Gastrocnemius medialis (tissue), 4 donors: ENCODE data around the gene GPR32. TPM values are rescaled to one million over a fixed set of nuclear protein-coding genes. Genes with fewer than 3 reads are reported as not detected.

Experiments used
- ATAC-seq, 2 donors: fragments of 150-250 bp; one replicate each; pipeline ENCODE4 v1.9.1; 2016
- DNase-seq, 2 donors: peaks; one replicate each; pipeline ENCODE4 v3.0.0-alpha.2; 2019
- H3K27ac ChIP-seq, 4 donors: fragments of 200-600 bp; sonication (generic); 1 replicate in 1 of 4; 2 replicates in 3 of 4; pipeline ENCODE4 v1.5.1; 2016 to 2018; ENCODE audit warnings: mild to moderate bottlenecking in 2 of 4, moderate library complexity in 1 of 4
- H3K27me3 ChIP-seq, 3 donors: fragments of 200-600 bp; sonication (generic) in 2 of 3; 1 replicate in 1 of 3; 2 replicates in 2 of 3; pipeline versions ENCODE4 v1.5.1 to v1.6.0; 2016 to 2019; ENCODE audit warnings: mild to moderate bottlenecking in 1 of 3, moderate library complexity in 1 of 3
- H3K36me3 ChIP-seq, 2 donors: fragments of 200-600 bp; sonication (generic) in 1 of 2; one replicate each; pipeline ENCODE4 v1.5.1; 2017 to 2018
- H3K4me1 ChIP-seq, 2 donors: fragments of 200-600 bp; sonication (generic) in 1 of 2; one replicate each; pipeline ENCODE4 v1.5.1; 2016 to 2017; ENCODE audit warnings: mild to moderate bottlenecking in 2 of 2
- H3K4me3 ChIP-seq, 4 donors: fragments of 200-600 bp; sonication (generic) in 3 of 4; 1 replicate in 1 of 4; 2 replicates in 3 of 4; pipeline ENCODE4 v1.5.1; 2016 to 2019; ENCODE audit warnings: mild to moderate bottlenecking in 2 of 4
- H3K9me3 ChIP-seq, 3 donors: fragments of 200-600 bp; sonication (generic) in 2 of 3; 1 replicate in 1 of 3; 2 replicates in 2 of 3; pipeline ENCODE4 v1.5.1; 2016 to 2019
- CTCF ChIP-seq, 5 experiments: fragments of 450-650 bp in 3 of 5; fragments of 200-600 bp in 2 of 5; sonication (generic) in 2 of 5; IDR thresholded peaks in 4 of 5; conservative IDR thresholded peaks in 1 of 5; 1 replicate in 4 of 5; 2 replicates in 1 of 5; pipeline ENCODE4 v1.5.1; 2016 to 2019; ENCODE audit warnings: antibody characterized with exemption in 5 of 5, mild to moderate bottlenecking in 3 of 5, moderate library complexity in 3 of 5
- POLR2A ChIP-seq, 2 donors: fragments of 450-650 bp; IDR thresholded peaks; one replicate each; pipeline ENCODE4 v1.6.1; 2017; ENCODE audit warnings: antibody characterized with exemption in 2 of 2, mild to moderate bottlenecking in 2 of 2, moderate library complexity in 2 of 2
- in situ Hi-C, 4 donors: fragments of 200-750 bp; cut with MboI; loops; one replicate each; pipeline versions ENCODE4 v1.15.0 to v1.8.0; 2017; ENCODE audit warnings: low sequenced_read_pairs in 4 of 4
- intact Hi-C: fragments of 100-400 bp; cut with DNase I; formaldehyde crosslinking; loops from one replicate; pipeline ENCODE4 v1.15.1; 2023; ENCODE audit warnings: low total_unique reads
- total RNA-seq, 4 donors: library from RNA; depleted of rRNA; stranded (reverse); fragments of >200 nt; gene quantifications; one replicate each; pipeline versions ENCODE4 v1.1.0 to v1.2.3, GENCODE V29; 2016

GPR32 gene
- total RNA-seq, 4 donors from 2014 or later = not detected

DNA sequence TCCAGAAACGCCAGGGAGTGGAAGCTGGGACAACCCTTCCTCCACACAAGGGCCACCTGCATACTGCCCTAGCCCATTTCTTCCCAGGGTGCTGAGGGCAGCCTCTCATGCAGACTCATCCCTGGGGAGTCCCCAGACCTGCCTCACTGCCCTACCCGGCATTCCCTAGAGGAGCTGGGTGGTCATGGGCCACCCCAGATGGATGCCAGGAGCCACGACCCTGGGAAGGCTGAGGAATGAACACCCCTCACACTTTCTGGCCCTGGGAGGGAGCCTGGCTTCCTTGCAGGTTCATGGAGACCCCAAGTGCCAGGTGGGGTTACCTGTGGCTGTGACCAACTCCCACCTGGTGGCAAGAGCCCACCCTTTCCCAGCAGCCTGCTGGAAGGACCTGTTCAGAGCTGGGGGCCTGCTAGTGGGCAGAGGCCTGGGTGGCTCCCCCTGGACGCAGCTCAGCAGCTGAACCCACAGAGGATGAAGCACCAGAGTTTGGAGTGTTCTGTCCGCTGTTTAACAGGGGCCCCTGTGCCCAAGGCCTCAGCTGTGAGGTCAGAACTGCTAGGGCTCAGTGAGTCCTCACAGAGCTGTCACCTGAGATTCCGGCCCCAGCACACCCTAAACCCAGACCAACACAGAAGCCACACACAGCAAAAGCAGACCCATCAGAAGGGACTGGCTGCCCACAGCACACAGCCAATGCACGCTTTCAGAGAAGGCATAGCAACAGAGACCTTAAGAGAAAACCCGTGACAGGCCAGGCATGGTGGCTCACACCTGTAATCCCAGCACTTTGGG is 26.6 kb downstream of the GPR32 start:
- peaks cover 0 to 3% (median 0%) of the 10 kb centered on the region in 3 donors for H3K27me3 ChIP-seq
- peaks cover 0 to 25% of the 10 kb centered on the region in 2 donors for H3K36me3 ChIP-seq
- H3K9me3 ChIP-seq = no peaks in the 10 kb centered on the region
- no peaks in the 10 kb centered on the region for H3K4me1 ChIP-seq
- no peak for DNase-seq
- TF ChIP-seq CTCF (IDR thresholded peaks at IDR 0.05 in 4 of 5, conservative IDR thresholded peaks at IDR 0.05 in 1 of 5) (no peak), POLR2A (IDR thresholded peaks at IDR 0.05) (no peak)
- in situ Hi-C loops = loop anchor here in 3 of 4 donors (25.0 kb wide), 1 partner anchor 260 kb away; no protein-coding TSS in a partner anchor
- no peak overlapping the region for H3K27ac ChIP-seq
- intact Hi-C loops = no loop called here
- ATAC-seq = no peak
- H3K4me3 ChIP-seq = no peak overlapping the region

GRCh38 chr19:50797429-50797780 is 27.1 kb downstream of the GPR32 start:
- H3K36me3 ChIP-seq = peaks cover 0 to 25% of the 10 kb centered on the region in 2 donors

DNA sequence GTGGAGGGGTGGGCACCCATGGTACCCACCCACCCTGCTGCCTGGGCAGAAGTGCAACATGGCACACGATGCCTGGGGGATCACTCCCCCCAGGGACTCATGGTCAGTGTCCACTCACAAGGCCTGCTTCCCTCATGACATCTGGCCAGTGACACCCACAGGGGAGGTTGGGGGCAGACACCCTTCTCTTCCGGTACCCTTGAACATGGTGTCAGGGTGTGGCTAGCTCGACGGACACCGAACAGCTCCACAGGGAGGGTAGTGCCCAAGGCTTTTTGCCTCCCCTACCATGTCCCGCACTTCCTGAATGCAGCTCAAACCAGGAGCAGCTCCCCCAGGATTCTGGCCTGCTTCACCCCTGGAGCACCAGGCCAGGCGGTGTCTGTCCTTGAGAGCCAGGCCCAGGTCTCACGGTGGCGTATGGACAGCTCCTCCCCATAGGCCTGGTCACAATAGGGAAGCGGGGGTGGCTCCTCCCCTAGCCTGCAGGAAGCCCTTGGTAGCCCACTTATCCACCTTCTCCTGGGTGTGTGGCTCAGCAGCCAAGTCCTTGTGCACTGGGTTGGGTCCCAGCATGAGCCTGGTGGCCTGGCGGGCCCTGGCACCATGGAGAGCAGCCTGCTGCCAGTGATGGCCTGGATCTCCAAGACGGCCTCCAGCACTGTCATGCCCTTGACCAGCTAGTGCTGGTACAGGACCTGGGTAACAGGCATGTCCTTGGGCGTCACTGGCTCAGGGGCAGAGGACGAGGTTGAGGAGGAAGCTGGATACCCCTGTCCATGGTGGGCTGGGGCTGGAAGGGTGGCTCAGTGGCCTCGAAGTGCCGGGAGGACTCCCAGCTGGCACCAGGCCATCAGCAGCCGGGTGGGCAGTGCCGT is 27.8 kb downstream of the GPR32 start:
- in situ Hi-C loops = loop anchor here in 3 of 4 donors (25.0 kb wide), 1 partner anchor 261 kb away; no protein-coding TSS in a partner anchor
- intact Hi-C loops = no loop called here
- peaks cover 0 to 25% of the 10 kb centered on the region in 2 donors for H3K36me3 ChIP-seq

More at GRCh38 chr19:50797429-50797780, 27.1 kb downstream of the GPR32 start:
- intact Hi-C loops (no loop called here), in situ Hi-C loops (loop anchor here in 3 of 4 donors (25.0 kb wide), 1 partner anchor 260 kb away; no protein-coding TSS in a partner anchor)
- TF ChIP-seq CTCF (IDR thresholded peaks at IDR 0.05 in 4 of 5, conservative IDR thresholded peaks at IDR 0.05 in 1 of 5) = no peak
- H3K27me3 ChIP-seq = peaks cover 0 to 3% (median 0%) of the 10 kb centered on the region in 3 donors
- H3K4me3 ChIP-seq = no peak overlapping the region
- no peak overlapping the region for H3K27ac ChIP-seq
- H3K4me1 ChIP-seq = peaks cover 0 to under 1% of the 10 kb centered on the region in 2 donors
- ATAC-seq (no peak), DNase-seq (no peak)
- no peaks in the 10 kb centered on the region for H3K9me3 ChIP-seq

More for the DNA sequence above, 27.8 kb downstream of the GPR32 start:
- H3K4me3 ChIP-seq = no peak overlapping the region
- peaks cover 0 to 3% (median 0%) of the 10 kb centered on the region in 3 donors for H3K27me3 ChIP-seq
- no peaks in the 10 kb centered on the region for H3K9me3 ChIP-seq
- no peak overlapping the region for H3K27ac ChIP-seq
- ATAC-seq = no peak
- TF ChIP-seq CTCF (IDR thresholded peaks at IDR 0.05 in 4 of 5, conservative IDR thresholded peaks at IDR 0.05 in 1 of 5) (no peak), POLR2A (IDR thresholded peaks at IDR 0.05) (no peak)
- H3K4me1 ChIP-seq = peaks cover 1 to 6% of the 10 kb centered on the region in 2 donors
- no peak for DNase-seq
